SK-N-MC (cell line): ENCODE measurements around the gene POLG.
"Not testable (repeated sequence)": the region's sequence is repeated elsewhere in the genome, so short reads cannot be mapped to it uniquely, and the experiment has no call there.

ENCODE experiments used
- EZH2 ChIP-seq: fragments of 200-600 bp; sonication (generic); IDR thresholded peaks from one replicate; pipeline ENCODE4 v1.6.1; 2017; ENCODE audit warnings: antibody characterized with exemption
- FOXP2 ChIP-seq: optimal IDR thresholded peaks from 2 replicates; pipeline ENCODE3; 2011; ENCODE audit warnings: mild to moderate bottlenecking, moderate library complexity; ENCODE audit not compliant: insufficient read depth; ENCODE audit errors: extremely low read length, control extremely low read depth
- POLR2AphosphoS5 ChIP-seq: IDR thresholded peaks from 2 replicates; pipeline ENCODE4 v1.6.1; 2012; ENCODE audit warnings: mild to moderate bottlenecking, low read depth, low read length, borderline replicate concordance

GRCh38 chr15:89277281-89277680 is 57.3 kb downstream of the POLG start:
- not testable (repeated sequence) for TF ChIP-seq EZH2, POLR2AphosphoS5, FOXP2
